Large intestine (tissue), 3 donors: ENCODE data around the gene NADSYN1. TPM values are rescaled to one million over a fixed set of nuclear protein-coding genes. Genes with fewer than 3 reads are reported as not detected.
A peak's percentile ranks its signal among the peaks of the same experiment; 100 is the strongest.

Experiments used
- DNase-seq, 2 donors: peaks; one replicate each; pipeline versions ENCODE4 v3.0.0 to v3.0.0-alpha.2; 2013
- H3K27ac ChIP-seq: one replicate; pipeline ENCODE4 v1.5.1; 2013; ENCODE audit warnings: low read length
- H3K27me3 ChIP-seq: 2 replicates; pipeline ENCODE4 v1.6.1; 2013; ENCODE audit warnings: low read length; ENCODE audit not compliant: control insufficient read depth, insufficient read depth
- H3K36me3 ChIP-seq: 2 replicates; pipeline ENCODE4 v1.6.1; 2013; ENCODE audit warnings: low read length; ENCODE audit not compliant: control insufficient read depth, insufficient read depth
- H3K4me1 ChIP-seq: one replicate; pipeline ENCODE4 v1.6.1; 2013; ENCODE audit warnings: low read length; ENCODE audit not compliant: control insufficient read depth, insufficient read depth
- H3K4me3 ChIP-seq: one replicate; pipeline ENCODE4 v1.5.1; 2013; ENCODE audit warnings: low read length
- H3K9me3 ChIP-seq: one replicate; pipeline ENCODE4 v1.6.1; 2013; ENCODE audit warnings: mild to moderate bottlenecking, low read depth, low read length, moderate library complexity; ENCODE audit not compliant: control insufficient read depth
- WGBS: methylation state at CpG from one replicate; pipeline ENCODE4 v1.1.5; 2013; ENCODE audit warnings: low lambda C conversion rate; ENCODE audit not compliant: insufficient coverage; 5-methylcytosine and 5-hydroxymethylcytosine counted together
- polyA plus RNA-seq: library from polyadenylated mRNA; unstranded; fragments of 120-200 nt; gene quantifications from one replicate; pipeline ENCODE4 v1.2.1, GENCODE V29; 2013

The NADSYN1 gene
- polyA plus RNA-seq, 1 donor, result 85.4 TPM

DNA sequence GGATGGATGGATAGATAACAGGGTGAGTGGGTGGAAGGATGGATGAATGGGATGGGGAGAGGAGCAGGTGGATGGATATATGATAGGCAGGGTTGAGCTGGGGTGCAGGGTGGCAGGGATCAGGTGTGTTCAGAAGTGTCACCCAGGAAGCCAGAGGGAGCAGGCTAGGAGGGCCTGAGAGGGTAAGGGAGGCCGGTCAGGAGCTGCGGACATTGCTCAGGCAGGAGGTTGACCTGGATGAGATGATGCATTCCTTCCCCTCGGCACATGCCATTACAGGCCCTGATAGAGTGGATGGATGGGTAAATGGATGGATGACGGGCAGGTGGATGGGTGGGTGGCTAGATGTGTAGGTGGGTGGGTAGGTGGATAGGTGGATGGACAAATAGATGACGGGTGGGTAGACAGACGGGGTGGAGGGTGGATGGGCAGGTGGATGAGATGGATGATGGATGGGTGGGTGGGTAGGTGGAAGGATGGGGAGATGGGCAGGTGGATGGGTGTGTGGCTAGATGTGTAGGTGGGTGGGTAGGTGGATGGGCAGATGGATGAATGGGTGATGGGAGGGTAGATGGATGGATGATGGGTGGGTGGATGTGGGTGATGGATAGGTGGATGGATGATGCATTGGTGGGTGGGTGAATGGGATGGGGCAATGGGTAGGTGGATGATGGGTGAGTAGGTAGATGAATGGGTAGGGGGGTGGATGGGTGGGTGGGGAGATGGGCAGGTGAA lies 12.8 kb upstream of the NADSYN1 start:
- no peak overlapping the region for H3K27ac ChIP-seq
- no peaks in the 10 kb centered on the region for H3K4me1 ChIP-seq
- no peaks in the 10 kb centered on the region for H3K27me3 ChIP-seq
- peaks cover 90% of the 10 kb centered on the region for H3K36me3 ChIP-seq
- H3K9me3 ChIP-seq, result no peaks in the 10 kb centered on the region
- DNase-seq, result no peak
- WGBS, result 100% methylated on average over 1 of the region's 6 CpGs
- no peak overlapping the region for H3K4me3 ChIP-seq

DNA sequence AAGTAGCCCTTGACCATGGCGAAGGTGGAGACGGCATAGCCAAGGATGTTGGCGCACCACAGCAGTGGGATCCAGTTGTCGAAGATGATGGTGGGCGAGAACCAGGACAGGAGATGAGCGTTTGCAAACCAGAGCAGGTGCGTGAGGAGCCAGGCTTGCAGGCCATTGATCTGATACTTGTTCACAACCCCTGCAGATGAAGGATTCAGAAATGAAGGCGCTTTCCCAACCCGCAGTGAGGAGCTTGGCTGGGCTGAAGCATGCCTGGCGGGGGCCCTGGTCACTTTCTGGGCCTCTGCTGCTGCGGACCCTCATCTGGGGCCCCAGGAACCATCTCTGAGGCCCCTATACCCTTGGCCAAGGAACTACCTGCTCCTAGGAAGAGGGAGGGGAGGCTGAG lies 11.8 kb upstream of the NADSYN1 start:
- H3K27ac ChIP-seq, result no peak overlapping the region
- H3K4me1 ChIP-seq, result no peaks in the 10 kb centered on the region
- H3K4me3 ChIP-seq, result no peak overlapping the region
- no peaks in the 10 kb centered on the region for H3K27me3 ChIP-seq
- H3K9me3 ChIP-seq, result no peaks in the 10 kb centered on the region
- WGBS, result no CpG with 5 or more reads among the region's 11 CpGs
- DNase-seq, result no peak
- peaks cover 87% of the 10 kb centered on the region for H3K36me3 ChIP-seq

DNA sequence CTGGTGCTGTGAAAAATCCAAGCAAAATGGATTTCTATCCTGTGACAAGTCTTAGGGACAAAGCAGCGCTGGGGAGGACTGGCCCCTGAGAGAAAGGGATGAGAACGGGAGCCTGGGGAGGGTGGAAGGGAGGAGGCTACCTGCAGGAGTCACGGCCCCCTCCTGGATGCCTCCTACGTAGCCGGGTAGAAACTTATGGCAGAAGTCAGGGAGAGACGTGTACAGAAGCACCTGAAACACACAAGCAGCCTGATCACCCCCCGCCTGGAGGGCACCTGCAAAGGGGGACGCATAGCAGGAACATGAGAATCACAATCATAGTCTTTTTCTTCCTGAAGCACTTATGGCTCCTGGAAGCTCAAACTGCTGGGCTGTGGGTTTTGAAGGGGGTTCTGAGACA lies 10.9 kb upstream of the NADSYN1 start:
- Histone ChIP-seq H3K4me3 (no peak overlapping the region), H3K27ac (no peak overlapping the region), H3K4me1 (peaks cover 3% of the 10 kb centered on the region), H3K9me3 (no peaks in the 10 kb centered on the region), H3K36me3 (peaks cover 83% of the 10 kb centered on the region), H3K27me3 (no peaks in the 10 kb centered on the region)
- WGBS, result no CpG with 5 or more reads among the region's 8 CpGs
- DNase-seq, result no peak

DNA sequence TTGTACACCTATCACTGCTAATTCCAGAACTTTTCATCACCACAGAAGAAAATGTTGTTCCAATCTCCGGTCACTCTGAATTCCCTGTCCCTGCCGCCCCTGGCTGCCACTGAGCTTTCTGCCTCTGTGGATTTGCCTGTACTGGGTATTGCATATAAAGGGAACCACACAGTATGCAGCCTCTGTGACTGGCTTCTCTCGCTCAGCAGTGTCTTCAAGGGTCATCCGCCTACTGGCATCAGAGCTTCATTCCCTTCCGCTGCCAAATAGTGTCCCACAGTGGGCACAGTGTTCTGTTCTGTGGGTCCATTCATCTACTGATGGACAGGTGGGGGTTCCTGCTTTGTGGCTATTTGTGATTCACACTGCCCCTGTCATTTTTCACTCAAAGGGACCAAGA lies 10.1 kb upstream of the NADSYN1 start:
- Histone ChIP-seq H3K27me3 (no peaks in the 10 kb centered on the region), H3K9me3 (no peaks in the 10 kb centered on the region), H3K36me3 (peaks cover 76% of the 10 kb centered on the region), H3K4me1 (peaks cover 9% of the 10 kb centered on the region), H3K4me3 (no peak overlapping the region), H3K27ac (no peak overlapping the region)
- WGBS, result no CpG with 5 or more reads among the region's 5 CpGs
- no peak for DNase-seq

DNA sequence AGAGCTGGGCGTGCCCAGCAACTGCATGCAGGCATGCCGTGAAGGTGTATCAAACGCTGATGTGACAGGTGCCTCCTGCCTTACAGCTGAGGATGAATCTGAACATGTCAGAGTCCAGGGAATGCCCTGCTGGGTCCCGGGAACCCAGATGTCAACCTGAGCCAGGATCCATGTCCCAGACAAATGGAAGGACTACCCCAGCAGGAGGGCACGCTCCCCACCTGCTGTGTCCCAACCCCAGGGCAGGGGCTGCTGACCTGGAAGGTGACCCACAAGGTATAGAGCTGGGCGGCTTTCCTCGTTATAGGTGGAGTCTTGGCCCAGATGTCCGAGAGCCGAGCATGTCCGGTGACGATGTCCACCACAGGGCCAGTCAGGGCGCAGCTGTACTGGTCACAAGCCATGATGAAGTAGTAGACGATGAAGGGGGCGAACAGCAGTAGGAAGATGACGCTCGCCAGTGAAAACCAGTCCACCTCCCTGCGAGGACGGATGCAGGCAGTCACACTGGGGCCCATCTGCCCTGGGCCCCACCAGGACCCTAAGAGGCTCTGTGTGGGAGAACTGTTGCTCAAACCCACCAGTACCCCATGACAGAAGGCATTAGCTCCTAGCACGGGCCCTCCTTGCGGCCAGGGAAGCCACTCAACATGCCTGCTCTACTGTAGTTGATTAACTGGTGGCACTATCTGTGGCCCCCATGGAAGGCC lies 9.1 kb upstream of the NADSYN1 start:
- no CpG with 5 or more reads among the region's 20 CpGs for WGBS
- no peak overlapping the region for H3K27ac ChIP-seq
- peaks cover 66% of the 10 kb centered on the region for H3K36me3 ChIP-seq
- no peaks in the 10 kb centered on the region for H3K27me3 ChIP-seq
- no peak for DNase-seq
- H3K4me3 ChIP-seq, result no peak overlapping the region
- peaks cover 9% of the 10 kb centered on the region for H3K4me1 ChIP-seq
- no peaks in the 10 kb centered on the region for H3K9me3 ChIP-seq

DNA sequence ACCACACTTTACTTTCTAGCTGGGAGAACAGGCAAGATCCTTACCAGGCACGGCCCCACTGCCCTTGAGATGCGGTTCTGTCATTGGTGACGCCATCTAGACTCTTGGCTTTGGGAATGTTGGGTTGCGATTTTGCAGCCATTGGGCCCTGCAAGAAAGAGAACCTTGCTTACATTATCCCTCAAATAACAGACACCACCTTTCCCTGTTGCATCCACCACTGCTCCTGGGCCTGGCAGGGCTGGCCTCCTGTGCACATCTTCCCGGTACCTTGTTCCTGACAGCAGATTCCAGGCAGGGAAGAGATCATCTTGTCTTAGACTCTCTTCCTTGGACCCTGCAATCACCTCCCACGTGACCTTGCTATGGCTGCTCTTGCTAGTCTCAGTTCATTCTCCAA lies 8.2 kb upstream of the NADSYN1 start:
- DNase-seq, result no peak

DNA sequence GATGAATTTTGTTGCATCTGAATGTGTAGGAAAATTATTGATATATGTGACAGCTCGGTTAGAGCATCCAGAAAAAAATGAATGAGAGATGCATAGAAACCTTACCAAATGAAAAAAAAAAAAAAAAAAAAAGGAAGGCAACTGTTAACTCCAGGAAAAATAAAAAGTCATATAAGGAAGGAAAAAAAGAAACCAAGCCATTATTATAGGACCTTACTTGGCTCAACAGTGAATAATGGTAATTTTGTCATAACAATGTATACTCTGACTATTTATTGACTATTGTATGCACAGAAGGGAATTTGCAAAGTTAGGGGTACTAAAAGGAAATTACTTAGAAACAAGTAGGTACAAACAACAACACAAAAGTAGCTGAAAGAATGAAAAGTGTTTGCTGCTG lies 6.9 kb upstream of the NADSYN1 start:
- DNase-seq, result no peak
- Histone ChIP-seq H3K9me3 (no peaks in the 10 kb centered on the region), H3K27ac (no peak overlapping the region), H3K4me3 (no peak overlapping the region), H3K4me1 (peaks cover 19% of the 10 kb centered on the region), H3K36me3 (peaks cover 43% of the 10 kb centered on the region), H3K27me3 (no peaks in the 10 kb centered on the region)
- WGBS, result 100% methylated on average over 1 of the region's 1 CpG

More for the DNA sequence above, 8.2 kb upstream of the NADSYN1 start:
- H3K36me3 ChIP-seq, result peaks cover 56% of the 10 kb centered on the region
- H3K9me3 ChIP-seq, result no peaks in the 10 kb centered on the region
- H3K27ac ChIP-seq, result no peak overlapping the region
- no CpG with 5 or more reads among the region's 6 CpGs for WGBS
- H3K4me3 ChIP-seq, result no peak overlapping the region
- no peaks in the 10 kb centered on the region for H3K27me3 ChIP-seq
- H3K4me1 ChIP-seq, result peaks cover 13% of the 10 kb centered on the region

DNA sequence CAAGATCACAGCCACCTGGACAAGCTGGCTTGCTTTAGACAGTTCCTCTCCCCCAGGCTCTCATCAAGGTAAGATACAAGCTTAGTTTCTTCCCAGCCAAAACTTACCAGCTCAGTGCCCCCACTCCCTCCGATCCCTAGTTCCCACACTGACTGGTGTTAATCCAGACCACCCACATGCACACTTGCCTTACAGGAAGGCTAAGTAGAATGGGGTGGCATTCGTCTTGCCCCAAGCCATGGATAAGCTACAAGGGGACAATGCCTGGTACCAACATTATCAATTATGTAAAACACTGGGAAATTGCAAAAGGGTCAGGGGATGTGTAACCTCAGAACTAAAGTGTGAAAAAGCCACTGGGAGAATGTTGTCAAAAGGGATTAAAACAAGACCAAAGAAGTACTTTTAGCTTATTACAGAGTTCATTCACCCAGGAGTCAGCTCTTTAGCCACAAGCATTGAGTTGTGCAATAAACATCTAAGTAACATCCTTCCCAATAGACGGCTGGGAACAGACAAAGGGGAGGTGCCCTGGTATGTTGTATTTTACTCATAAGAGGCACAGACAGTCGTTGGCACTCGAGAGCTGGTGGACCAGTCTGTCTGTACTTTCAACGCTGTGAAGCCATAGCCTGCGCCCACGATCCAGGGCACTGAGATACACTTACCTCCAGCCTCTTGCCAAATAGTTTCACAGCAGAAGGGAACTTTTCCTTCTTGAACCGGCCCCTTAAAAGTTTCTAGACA lies 5.9 kb upstream of the NADSYN1 start:
- Histone ChIP-seq H3K4me1 (peaks cover 24% of the 10 kb centered on the region), H3K36me3 (peaks cover 34% of the 10 kb centered on the region), H3K27me3 (no peaks in the 10 kb centered on the region), H3K4me3 (peak overlapping the region; percentile 92), H3K27ac (peak overlapping the region; percentile 71), H3K9me3 (no peaks in the 10 kb centered on the region)
- DNase-seq, result peak; percentile 43 to 64
- no CpG with 5 or more reads among the region's 9 CpGs for WGBS

DNA sequence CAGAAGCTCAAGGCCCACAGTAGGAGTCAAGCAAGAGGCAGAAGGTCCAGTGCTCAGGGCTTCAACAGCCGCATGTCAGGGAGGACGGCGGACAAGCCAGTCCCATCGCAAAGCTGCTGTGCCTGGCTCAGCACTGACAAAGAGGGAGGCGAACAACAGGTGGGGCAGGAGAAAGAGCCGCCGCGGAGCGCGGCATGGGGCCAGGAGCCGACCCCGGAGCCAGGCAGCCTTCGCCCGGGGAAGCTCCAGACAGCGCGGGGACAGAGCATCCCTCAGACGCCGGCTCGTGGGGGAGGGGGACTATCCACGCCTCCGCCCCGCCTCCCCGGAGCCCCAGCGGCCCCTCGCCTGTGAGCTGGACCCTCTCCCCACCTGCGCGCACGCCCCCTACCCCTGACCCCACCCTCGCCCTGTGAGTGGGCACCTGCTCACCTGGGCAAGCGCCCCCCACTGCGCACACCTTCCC lies 5.2 kb upstream of the NADSYN1 start:
- Histone ChIP-seq H3K27me3 (no peaks in the 10 kb centered on the region), H3K27ac (peak overlapping the region; percentile 71), H3K9me3 (no peaks in the 10 kb centered on the region), H3K4me3 (peak overlapping the region; percentile 92), H3K36me3 (peaks cover 28% of the 10 kb centered on the region), H3K4me1 (peaks cover 27% of the 10 kb centered on the region)
- DNase-seq, result peak in 1 of 2 donors; percentile 60
- whole genome bisulfite sequencing, result no CpG with 5 or more reads among the region's 31 CpGs
